Measurements from ENCODE around the gene PBX1.

DNA sequence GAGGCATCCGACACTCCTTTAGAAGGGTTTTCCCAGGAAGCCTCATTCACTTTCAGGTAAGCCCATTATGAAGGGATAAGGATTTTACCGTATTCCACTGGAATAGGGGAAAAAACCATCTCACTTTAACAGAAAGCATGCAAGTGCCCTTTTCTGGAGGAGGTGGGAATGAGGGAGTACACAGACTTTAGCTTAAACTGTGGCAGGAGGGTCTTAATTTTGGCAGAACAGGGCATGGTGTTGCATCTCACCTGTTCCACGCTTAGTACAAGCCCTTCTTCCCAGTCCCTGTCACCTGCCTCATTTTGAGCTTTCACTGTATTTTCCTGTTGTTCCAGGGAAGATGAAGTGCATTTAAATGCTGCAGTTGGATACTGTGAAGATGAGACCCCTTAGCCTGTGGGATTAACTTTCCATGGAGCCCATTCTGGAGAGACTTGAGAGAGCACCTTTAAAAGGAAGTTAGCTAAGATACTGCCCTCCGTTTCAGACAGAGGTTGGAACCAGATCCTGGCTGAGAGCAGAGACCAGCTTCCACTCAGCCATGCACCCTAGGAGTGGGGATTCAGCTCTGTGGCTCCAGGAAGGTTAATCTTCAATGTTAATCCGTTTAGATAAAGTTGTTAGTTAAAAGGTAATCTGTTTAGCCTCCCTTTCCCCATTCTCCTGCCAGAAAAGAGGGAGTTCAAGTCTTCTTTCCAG, 42.6 kb downstream of the PBX1 start:
- TF ChIP-seq, protein P1, sequence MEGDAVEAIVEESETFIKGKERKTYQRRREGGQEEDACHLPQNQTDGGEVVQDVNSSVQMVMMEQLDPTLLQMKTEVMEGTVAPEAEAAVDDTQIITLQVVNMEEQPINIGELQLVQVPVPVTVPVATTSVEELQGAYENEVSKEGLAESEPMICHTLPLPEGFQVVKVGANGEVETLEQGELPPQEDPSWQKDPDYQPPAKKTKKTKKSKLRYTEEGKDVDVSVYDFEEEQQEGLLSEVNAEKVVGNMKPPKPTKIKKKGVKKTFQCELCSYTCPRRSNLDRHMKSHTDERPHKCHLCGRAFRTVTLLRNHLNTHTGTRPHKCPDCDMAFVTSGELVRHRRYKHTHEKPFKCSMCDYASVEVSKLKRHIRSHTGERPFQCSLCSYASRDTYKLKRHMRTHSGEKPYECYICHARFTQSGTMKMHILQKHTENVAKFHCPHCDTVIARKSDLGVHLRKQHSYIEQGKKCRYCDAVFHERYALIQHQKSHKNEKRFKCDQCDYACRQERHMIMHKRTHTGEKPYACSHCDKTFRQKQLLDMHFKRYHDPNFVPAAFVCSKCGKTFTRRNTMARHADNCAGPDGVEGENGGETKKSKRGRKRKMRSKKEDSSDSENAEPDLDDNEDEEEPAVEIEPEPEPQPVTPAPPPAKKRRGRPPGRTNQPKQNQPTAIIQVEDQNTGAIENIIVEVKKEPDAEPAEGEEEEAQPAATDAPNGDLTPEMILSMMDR (IDR thresholded peaks at IDR 0.05; ENCODE audit: low read depth, low read length, missing input control): no peak
- TF ChIP-seq RXRA (IDR thresholded peaks at IDR 0.05) (no peak), REST (IDR thresholded peaks at IDR 0.05) (no peak)
